Keratinocyte (primary cell): ENCODE data around the gene HCN4. TPM values are rescaled to one million over a fixed set of nuclear protein-coding genes. Genes with fewer than 3 reads are reported as not detected.

ENCODE experiments used
- DNase-seq: peaks from one replicate; pipeline ENCODE4 v3.0.0-alpha.2; 2011; ENCODE audit warnings: low read depth, missing footprints, low spot score
- FAIRE-seq: peaks from 2 replicates; lab custom pipeline; 2011; peaks lifted over from hg19 to GRCh38; lab: Jason Lieb, UNC
- H2AFZ ChIP-seq: 2 replicates; pipeline ENCODE4 v1.6.0; 2012; ENCODE audit warnings: low read length, control low read depth, inconsistent platforms; ENCODE audit not compliant: control insufficient read depth
- H3K27ac ChIP-seq: 2 replicates; pipeline ENCODE4 v1.5.1; 2011; ENCODE audit warnings: low read length; ENCODE audit not compliant: control insufficient read depth, insufficient read depth
- H3K27me3 ChIP-seq: 3 replicates; pipeline ENCODE4 v1.6.0; 2011; ENCODE audit warnings: low read length; ENCODE audit not compliant: control insufficient read depth, insufficient read depth; ENCODE audit errors: extremely low read depth
- H3K36me3 ChIP-seq, 2 experiments: 2 replicates in 1 of 2; 3 replicates in 1 of 2; pipeline ENCODE4 v1.5.1; 2011; ENCODE audit warnings: low read length in 2 of 2, mild to moderate bottlenecking in 1 of 2; ENCODE audit not compliant: control insufficient read depth in 2 of 2, insufficient read depth in 2 of 2; ENCODE audit errors: extremely low read depth in 1 of 2
- H3K4me1 ChIP-seq: 3 replicates; pipeline ENCODE4 v1.5.1; 2011; ENCODE audit warnings: low read length; ENCODE audit not compliant: control insufficient read depth, insufficient read depth; ENCODE audit errors: extremely low read depth
- H3K4me2 ChIP-seq: 3 replicates; pipeline ENCODE4 v1.6.0; 2011; ENCODE audit warnings: low read depth, low read length; ENCODE audit not compliant: control insufficient read depth, insufficient read depth; ENCODE audit errors: extremely low read depth
- H3K4me3 ChIP-seq, 3 experiments: fragments of 200-600 bp in 1 of 3; sonication (generic) in 1 of 3; 2 replicates in 2 of 3; 3 replicates in 1 of 3; pipeline ENCODE4 v1.5.1; 2011 to 2016; ENCODE audit warnings: low read length in 3 of 3, mild to moderate bottlenecking in 3 of 3, control low read depth in 2 of 3, inconsistent platforms in 1 of 3, low read depth in 1 of 3, mixed read lengths in 1 of 3, mixed run types in 1 of 3, moderate library complexity in 1 of 3; ENCODE audit not compliant: control insufficient read depth in 2 of 3, insufficient read depth in 2 of 3; ENCODE audit errors: extremely low read depth in 1 of 3
- H3K79me2 ChIP-seq: 2 replicates; pipeline ENCODE4 v1.6.0; 2012; ENCODE audit warnings: low read length; ENCODE audit not compliant: control insufficient read depth, insufficient read depth
- H3K9ac ChIP-seq: 3 replicates; pipeline ENCODE4 v1.6.0; 2011; ENCODE audit warnings: low read length; ENCODE audit not compliant: control insufficient read depth, insufficient read depth; ENCODE audit errors: extremely low read depth
- H3K9me1 ChIP-seq: 3 replicates; pipeline ENCODE4 v1.6.0; 2011; ENCODE audit warnings: low read length; ENCODE audit not compliant: control insufficient read depth, insufficient read depth; ENCODE audit errors: extremely low read depth
- H3K9me3 ChIP-seq: 2 replicates; pipeline ENCODE4 v1.5.1; 2012; ENCODE audit warnings: low read depth, low read length; ENCODE audit not compliant: control insufficient read depth
- H4K20me1 ChIP-seq: 3 replicates; pipeline ENCODE4 v1.6.0; 2011; ENCODE audit warnings: low read length; ENCODE audit not compliant: control insufficient read depth, insufficient read depth; ENCODE audit errors: extremely low read depth
- CTCF ChIP-seq, 3 experiments: IDR thresholded peaks in 1 of 3; conservative IDR thresholded peaks in 1 of 3; optimal IDR thresholded peaks in 1 of 3; 2 replicates in 2 of 3; 3 replicates in 1 of 3; pipeline versions ENCODE3 to v1.5.1; 2011; ENCODE audit warnings: low read length in 3 of 3, mild to moderate bottlenecking in 3 of 3, moderate library complexity in 2 of 3, control low read depth in 1 of 3, inconsistent platforms in 1 of 3; ENCODE audit not compliant: insufficient read depth in 2 of 3; ENCODE audit errors: extremely low read depth in 1 of 3
- EZH2 ChIP-seq: IDR thresholded peaks from one replicate; pipeline ENCODE4 v1.6.1; 2012; ENCODE audit warnings: inconsistent platforms, mild to moderate bottlenecking, low read length, moderate library complexity
- dilution Hi-C: fragments of 300-500 bp; cut with MboI; formaldehyde crosslinking; loops from one replicate; pipeline ENCODE4 v1.7.0; 2020; ENCODE audit warnings: low sequenced_read_pairs; ENCODE audit not compliant: extremely low pct_ligation_motif_present
- polyA plus RNA-seq, 5 experiments: library from polyadenylated mRNA; depleted of rRNA in 3 of 5; stranded (reverse) in 3 of 5; stranded (forward) in 1 of 5; unstranded in 1 of 5; fragments of >200 nt; gene quantifications; 1 replicate in 1 of 5; 2 replicates in 3 of 5; 3 replicates in 1 of 5; pipeline versions ENCODE4 v1.2.1 to v1.2.3, GENCODE V29; 2011 to 2012; ENCODE audit warnings: missing spikeins in 2 of 5, low read depth in 1 of 5, low replicate concordance in 1 of 5

HCN4 gene
- polyA plus RNA-seq, 1 donor (not counting 4 experiments of a cell fraction or from before 2014, with no cell fraction given): not detected

DNA sequence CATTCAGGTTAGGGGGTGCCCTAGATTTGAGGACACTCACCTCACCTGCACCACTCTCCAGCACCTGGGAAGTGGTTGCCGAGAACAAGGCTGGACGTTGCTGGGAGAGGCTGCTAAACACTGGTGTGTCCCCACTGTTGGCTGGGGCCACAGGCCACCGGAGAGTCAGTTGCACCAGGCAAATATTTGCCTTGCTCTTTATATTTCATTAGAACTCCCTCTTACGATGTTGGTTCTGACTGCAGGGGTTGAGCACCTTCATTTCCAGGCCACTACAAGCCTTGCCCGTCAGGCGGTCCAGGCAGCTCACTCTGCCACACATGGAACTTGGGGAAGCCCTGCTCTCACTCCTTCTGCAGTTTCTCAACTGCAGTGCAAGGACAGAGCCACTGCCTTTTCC lies 30.7 kb downstream of the HCN4 start:
- DNase-seq (no peak), FAIRE-seq (no peak)
- dilution Hi-C loops: no loop called here
- no peak for TF ChIP-seq EZH2
- no peak for TF ChIP-seq CTCF (optimal IDR thresholded peaks at IDR 0.05 in 1 of 3, IDR thresholded peaks at IDR 0.05 in 1 of 3, conservative IDR thresholded peaks at IDR 0.05 in 1 of 3; ENCODE audit: extremely low read depth in 1 of 3, insufficient read depth in 2 of 3, low read length in 3 of 3)
- Histone ChIP-seq H3K9ac (no peak overlapping the region), H3K9me1 (no peaks in the 10 kb centered on the region), H3K36me3 (no peaks in the 10 kb centered on the region), H3K4me3 (no peak overlapping the region), H3K27me3 (peaks cover 7% of the 10 kb centered on the region), H3K9me3 (no peaks in the 10 kb centered on the region), H4K20me1 (no peaks in the 10 kb centered on the region), H3K4me2 (no peak overlapping the region), H2AFZ (no peak overlapping the region), H3K79me2 (no peaks in the 10 kb centered on the region), H3K4me1 (no peaks in the 10 kb centered on the region), H3K27ac (no peak overlapping the region)

GRCh38 chr15:73337187-73337586 lies 31.6 kb downstream of the HCN4 start:
- Histone ChIP-seq H3K27me3 (peaks cover 7% of the 10 kb centered on the region), H3K79me2 (no peaks in the 10 kb centered on the region), H3K4me2 (no peak overlapping the region), H3K9me3 (no peaks in the 10 kb centered on the region), H3K9ac (no peak overlapping the region), H3K9me1 (no peaks in the 10 kb centered on the region), H3K27ac (no peak overlapping the region), H3K36me3 (no peaks in the 10 kb centered on the region), H3K4me1 (no peaks in the 10 kb centered on the region), H4K20me1 (no peaks in the 10 kb centered on the region), H3K4me3 (no peak overlapping the region), H2AFZ (no peak overlapping the region)
- TF ChIP-seq CTCF (optimal IDR thresholded peaks at IDR 0.05 in 1 of 3, IDR thresholded peaks at IDR 0.05 in 1 of 3, conservative IDR thresholded peaks at IDR 0.05 in 1 of 3; ENCODE audit: extremely low read depth in 1 of 3, insufficient read depth in 2 of 3, low read length in 3 of 3): no peak
- no peak for TF ChIP-seq EZH2
- dilution Hi-C loops: no loop called here
- DNase-seq (no peak), FAIRE-seq (no peak)
